Activated CD8-positive, alpha-beta memory T cell treated with anti-CD3 and anti-CD28 coated beads, Interleukin-2, amount 10 ng/mL, durations not matched to agents 7 days and 5 days (primary cell): Measurements from ENCODE around the gene ODF2. TPM values are rescaled to one million over a fixed set of nuclear protein-coding genes. Genes with fewer than 3 reads are reported as not detected.

Source experiments
- ATAC-seq: fragments of 150-1000 bp; cut with Tn5 transposase; one replicate; pipeline ENCODE4 v1.10.0; 2021; ENCODE audit warnings: moderate library complexity
- CTCF ChIA-PET: fragments of 350-600 bp; sonication (Branson Sonifier 250); formaldehyde crosslinking; loops from one replicate; lab custom pipeline; 2021; ENCODE audit warnings: antibody characterized with exemption; lab: Charles Lee
- DNase-seq: peaks from one replicate; pipeline ENCODE4 v3.0.0-alpha.2; 2020
- H3K27ac Mint-ChIP-seq: one replicate; pipeline ENCODE4 v1.8.0; 2021; ENCODE audit warnings: mild to moderate bottlenecking, mixed read lengths
- H3K27me3 Mint-ChIP-seq: one replicate; pipeline ENCODE4 v1.8.0; 2021; ENCODE audit warnings: mixed read lengths
- H3K36me3 Mint-ChIP-seq: one replicate; pipeline ENCODE4 v1.8.0; 2021; ENCODE audit warnings: mild to moderate bottlenecking, mixed read lengths
- H3K4me1 Mint-ChIP-seq: one replicate; pipeline ENCODE4 v1.8.0; 2021; ENCODE audit warnings: mixed read lengths
- H3K4me3 Mint-ChIP-seq: one replicate; pipeline ENCODE4 v1.8.0; 2021; ENCODE audit warnings: mild to moderate bottlenecking, moderate library complexity, mixed read lengths
- H3K9me3 Mint-ChIP-seq: one replicate; pipeline ENCODE4 v1.8.0; 2022; ENCODE audit warnings: low read depth, mixed read lengths
- total RNA-seq, 2 experiments: library from RNA; stranded (reverse); gene quantifications; one replicate each; pipeline ENCODE4 v1.2.3, GENCODE V29; 2021

ODF2 gene
- total RNA-seq, 2 experiments from 2014 or later = 71.8 to 82.7 TPM

DNA sequence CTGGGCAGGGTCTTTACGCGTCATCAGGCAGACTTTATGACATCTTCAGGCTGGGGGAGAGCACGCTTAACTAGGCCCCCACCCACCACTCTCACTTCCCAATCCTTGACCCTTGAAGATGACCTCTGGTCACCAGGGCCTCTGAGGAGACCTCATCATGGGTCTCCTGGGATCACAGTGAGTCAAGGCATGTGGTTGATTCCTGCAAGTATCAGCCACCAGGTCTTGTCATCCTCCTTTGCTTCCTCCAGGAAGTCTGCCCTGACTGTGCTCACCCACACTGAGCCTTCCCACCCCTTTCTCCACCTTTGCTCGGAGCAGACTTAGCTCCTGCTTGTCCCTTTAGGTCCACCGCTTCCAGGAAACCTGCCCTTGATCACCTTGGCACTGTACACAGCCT is 17.3 kb downstream of the ODF2 start:
- DNase-seq = no peak
- H3K4me3 Mint-ChIP-seq = no peak overlapping the region
- H3K36me3 Mint-ChIP-seq = peaks cover 35% of the 10 kb centered on the region
- no peaks in the 10 kb centered on the region for H3K27me3 Mint-ChIP-seq
- no peaks in the 10 kb centered on the region for H3K9me3 Mint-ChIP-seq
- peaks cover 2% of the 10 kb centered on the region for H3K4me1 Mint-ChIP-seq
- CTCF ChIA-PET = no interaction called here
- H3K27ac Mint-ChIP-seq = no peak overlapping the region
- ATAC-seq = no peak

- DNase-seq (no peak), ATAC-seq (no peak)
- Mint-ChIP-seq H3K36me3 (peaks cover 36% of the 10 kb centered on the region), H3K4me1 (no peaks in the 10 kb centered on the region), H3K27me3 (no peaks in the 10 kb centered on the region), H3K4me3 (no peak overlapping the region), H3K27ac (no peak overlapping the region), H3K9me3 (no peaks in the 10 kb centered on the region)
- CTCF ChIA-PET = no interaction called here
Observed at GRCh38 chr9:128475867-128476266, 20.1 kb downstream of the ODF2 start.

DNA sequence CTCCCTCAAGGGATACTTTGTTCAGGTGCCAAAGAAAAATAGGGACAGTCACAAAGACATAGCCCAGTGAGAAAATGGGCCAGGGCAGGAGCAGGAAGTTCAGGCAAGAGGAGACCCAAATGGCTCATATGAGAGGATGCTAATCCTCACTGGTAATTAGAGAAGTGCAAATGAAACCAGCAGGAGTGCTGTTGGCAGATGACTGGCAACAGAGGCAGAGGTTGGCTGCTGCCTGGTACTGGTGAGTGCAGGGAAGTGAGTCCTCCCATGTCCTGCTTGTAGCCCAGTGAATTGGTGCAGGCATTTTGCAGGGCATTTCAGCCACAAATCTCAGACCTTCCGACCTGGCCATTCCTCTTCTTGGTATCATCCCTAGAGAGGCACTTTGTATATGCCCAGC is 23.5 kb downstream of the ODF2 start:
- no peak overlapping the region for H3K4me3 Mint-ChIP-seq
- ATAC-seq (no peak), DNase-seq (no peak)
- H3K27me3 Mint-ChIP-seq = no peaks in the 10 kb centered on the region
- H3K9me3 Mint-ChIP-seq = no peaks in the 10 kb centered on the region
- H3K4me1 Mint-ChIP-seq = no peaks in the 10 kb centered on the region
- CTCF ChIA-PET = interaction anchor here (0.8 kb wide), 1 partner anchor 184 kb away, joined by 4 read pairs; no protein-coding TSS in a partner anchor
- peaks cover 38% of the 10 kb centered on the region for H3K36me3 Mint-ChIP-seq
- no peak overlapping the region for H3K27ac Mint-ChIP-seq

GRCh38 chr9:128481561-128481960 is 25.8 kb downstream of the ODF2 start:
- Mint-ChIP-seq H3K4me1 (no peaks in the 10 kb centered on the region), H3K36me3 (peaks cover 37% of the 10 kb centered on the region), H3K27me3 (no peaks in the 10 kb centered on the region), H3K9me3 (no peaks in the 10 kb centered on the region), H3K27ac (no peak overlapping the region), H3K4me3 (no peak overlapping the region)
- ATAC-seq (no peak), DNase-seq (no peak)
- CTCF ChIA-PET = no interaction called here

DNA sequence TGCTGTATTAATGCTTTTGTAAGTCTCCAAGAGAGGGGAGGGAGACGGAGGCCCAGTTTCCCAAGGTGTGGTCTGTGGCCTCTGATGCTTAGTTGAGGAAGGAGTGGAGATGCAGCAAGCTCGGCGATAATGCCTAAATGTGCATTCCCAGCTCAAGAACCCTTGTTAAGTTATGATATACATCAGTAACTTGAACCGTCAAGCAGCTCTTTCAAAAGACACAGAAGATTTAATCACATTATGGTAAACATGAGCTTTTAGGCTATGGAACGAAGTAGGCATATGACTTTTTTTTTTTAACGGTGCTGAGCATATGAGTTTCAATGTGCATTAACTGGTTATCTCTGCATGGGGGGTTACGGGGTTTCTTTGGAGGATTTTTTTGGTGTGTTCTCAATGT is 26.4 kb downstream of the ODF2 start:
- CTCF ChIA-PET = interaction anchor here (1.0 kb wide), 1 partner anchor 60 kb away, joined by 3 read pairs; no protein-coding TSS in a partner anchor
- H3K9me3 Mint-ChIP-seq = no peaks in the 10 kb centered on the region
- H3K36me3 Mint-ChIP-seq = peaks cover 40% of the 10 kb centered on the region
- ATAC-seq = no peak
- H3K4me3 Mint-ChIP-seq = no peak overlapping the region
- no peak overlapping the region for H3K27ac Mint-ChIP-seq
- no peaks in the 10 kb centered on the region for H3K27me3 Mint-ChIP-seq
- DNase-seq = no peak
- no peaks in the 10 kb centered on the region for H3K4me1 Mint-ChIP-seq

GRCh38 chr9:128484686-128485413 is 29.0 kb downstream of the ODF2 start:
- CTCF ChIA-PET = interaction anchor here (1.2 kb wide), 2 partner anchors 27 to 46 kb away, joined by 3 to 5 read pairs; no protein-coding TSS in a partner anchor
- Mint-ChIP-seq H3K9me3 (no peaks in the 10 kb centered on the region), H3K27ac (no peak overlapping the region)

DNA sequence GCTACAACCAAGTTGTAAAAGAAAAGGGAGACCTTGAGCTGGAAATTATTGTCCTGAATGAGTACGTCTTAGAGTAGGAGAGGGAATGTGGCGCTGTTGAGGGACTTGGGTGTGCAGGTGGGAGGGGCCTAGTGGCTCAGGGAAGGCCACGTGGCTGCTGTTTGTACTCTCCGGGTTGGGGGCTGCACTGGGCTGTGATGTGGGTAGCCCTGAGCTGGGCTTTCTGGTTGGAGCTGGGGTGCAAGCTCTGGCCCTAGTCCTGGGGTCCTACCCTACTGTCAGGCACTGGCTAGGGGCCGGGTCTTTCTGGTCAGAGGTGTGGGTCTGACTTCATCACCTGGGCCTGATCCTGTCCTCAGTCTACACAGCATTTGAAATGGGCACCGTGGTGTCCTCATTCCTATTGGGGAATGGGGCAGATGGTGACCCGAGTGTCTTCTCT is 29.6 kb downstream of the ODF2 start:
- Mint-ChIP-seq H3K27ac (no peak overlapping the region), H3K4me1 (no peaks in the 10 kb centered on the region), H3K27me3 (no peaks in the 10 kb centered on the region), H3K9me3 (no peaks in the 10 kb centered on the region), H3K4me3 (no peak overlapping the region), H3K36me3 (peaks cover 48% of the 10 kb centered on the region)
- DNase-seq (no peak), ATAC-seq (no peak)
- CTCF ChIA-PET = interaction anchor here (0.6 to 1.2 kb wide), 3 partner anchors 26 to 47 kb away, joined by 3 to 5 read pairs (median 3); no protein-coding TSS in a partner anchor

More at GRCh38 chr9:128484686-128485413, 29.0 kb downstream of the ODF2 start:
- ATAC-seq = no peak
- DNase-seq = no peak
- Mint-ChIP-seq H3K36me3 (peaks cover 47% of the 10 kb centered on the region), H3K4me1 (no peaks in the 10 kb centered on the region), H3K27me3 (no peaks in the 10 kb centered on the region), H3K4me3 (no peak overlapping the region)

- Mint-ChIP-seq H3K4me3 (no peak overlapping the region), H3K9me3 (no peaks in the 10 kb centered on the region), H3K4me1 (no peaks in the 10 kb centered on the region), H3K36me3 (peaks cover 51% of the 10 kb centered on the region), H3K27ac (no peak overlapping the region), H3K27me3 (no peaks in the 10 kb centered on the region)
- CTCF ChIA-PET = interaction anchor here (0.6 to 1.2 kb wide), 3 partner anchors 26 to 48 kb away, joined by 3 to 5 read pairs (median 3); no protein-coding TSS in a partner anchor
- no peak for DNase-seq
- ATAC-seq = no peak
Observed at GRCh38 chr9:128486201-128486600, 30.4 kb downstream of the ODF2 start.

DNA sequence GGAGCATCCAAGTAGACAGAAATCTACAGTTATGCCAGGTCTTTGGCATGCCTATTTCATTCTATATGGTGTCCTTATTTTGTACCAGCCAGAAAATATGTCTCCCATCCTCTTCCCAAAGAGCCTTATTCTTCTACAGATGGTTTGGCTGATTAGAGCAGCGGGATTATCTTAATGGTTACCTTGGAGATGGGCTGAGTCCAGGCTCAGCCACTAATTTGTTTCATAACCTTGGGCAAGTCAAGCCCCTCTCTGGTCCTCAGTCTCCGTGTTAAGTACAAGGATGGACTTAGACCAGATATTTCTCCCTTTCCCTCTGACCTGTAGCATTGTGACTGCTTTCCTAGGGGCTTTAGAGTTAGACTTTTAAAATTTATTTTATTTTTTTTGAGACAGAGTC is 37.6 kb downstream of the ODF2 start:
- peaks cover 39% of the 10 kb centered on the region for H3K36me3 Mint-ChIP-seq
- H3K4me3 Mint-ChIP-seq = no peak overlapping the region
- no peaks in the 10 kb centered on the region for H3K27me3 Mint-ChIP-seq
- H3K27ac Mint-ChIP-seq = no peak overlapping the region
- CTCF ChIA-PET = no interaction called here
- no peaks in the 10 kb centered on the region for H3K9me3 Mint-ChIP-seq
- no peaks in the 10 kb centered on the region for H3K4me1 Mint-ChIP-seq
- no peak for DNase-seq
- no peak for ATAC-seq

DNA sequence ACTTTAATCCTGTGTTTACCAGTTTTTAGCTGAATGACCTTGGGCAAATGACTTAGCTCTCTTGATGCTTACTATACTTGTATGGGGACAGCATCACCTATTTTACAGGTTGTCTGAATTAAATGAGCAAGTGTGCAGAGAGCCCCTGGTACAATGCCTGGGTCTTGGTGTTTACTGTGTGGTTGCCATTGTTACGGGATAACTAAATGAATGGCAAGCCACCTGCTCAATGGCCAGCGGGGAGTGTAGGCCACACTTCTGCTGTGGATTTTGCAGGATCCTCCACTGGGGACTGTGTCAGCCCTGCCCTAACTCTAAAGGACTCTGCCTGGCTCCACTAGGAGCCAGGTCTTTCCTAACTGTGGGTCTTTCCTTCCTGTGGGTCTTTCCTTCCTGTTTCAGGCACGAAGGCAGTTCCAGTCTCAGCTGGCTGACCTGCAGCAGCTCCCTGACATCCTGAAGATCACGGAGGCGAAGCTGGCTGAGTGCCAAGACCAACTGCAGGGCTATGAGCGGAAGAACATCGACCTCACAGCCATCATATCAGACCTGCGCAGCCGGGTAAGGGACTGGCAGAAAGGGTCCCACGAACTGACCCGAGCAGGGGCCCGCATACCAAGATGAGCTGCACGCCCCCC is 38.4 kb downstream of the ODF2 start:
- Mint-ChIP-seq H3K4me3 (no peak overlapping the region), H3K27ac (no peak overlapping the region), H3K4me1 (no peaks in the 10 kb centered on the region), H3K27me3 (no peaks in the 10 kb centered on the region), H3K9me3 (no peaks in the 10 kb centered on the region), H3K36me3 (peaks cover 40% of the 10 kb centered on the region)
- ATAC-seq (no peak), DNase-seq (no peak)
- CTCF ChIA-PET = interaction anchor here (1.8 kb wide), 1 partner anchor 56 kb away, joined by 5 read pairs; no protein-coding TSS in a partner anchor

DNA sequence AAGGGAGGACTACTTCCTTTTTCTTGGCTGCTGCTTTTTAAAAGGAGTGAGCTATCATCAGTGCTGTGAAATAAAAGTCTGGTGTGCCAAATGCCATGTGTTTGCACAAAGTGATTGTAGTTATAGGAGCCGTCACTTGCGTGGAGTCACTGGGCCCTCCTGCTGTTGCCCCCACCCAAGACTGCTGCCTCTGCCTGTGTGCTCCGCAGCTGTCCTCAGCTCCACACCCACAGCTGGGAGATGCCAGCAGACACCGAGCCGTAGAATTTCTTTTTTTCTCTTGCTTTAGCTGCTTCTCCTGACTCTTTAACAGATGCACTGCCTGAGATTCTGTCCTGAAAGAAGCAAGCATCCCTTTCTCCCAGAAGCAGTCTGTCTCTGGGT is 38.9 kb downstream of the ODF2 start:
- DNase-seq (no peak), ATAC-seq (no peak)
- Mint-ChIP-seq H3K4me3 (no peak overlapping the region), H3K9me3 (no peaks in the 10 kb centered on the region), H3K4me1 (no peaks in the 10 kb centered on the region), H3K36me3 (peaks cover 37% of the 10 kb centered on the region), H3K27me3 (no peaks in the 10 kb centered on the region), H3K27ac (no peak overlapping the region)
- CTCF ChIA-PET = interaction anchor here (1.8 kb wide), 1 partner anchor 56 kb away, joined by 5 read pairs; no protein-coding TSS in a partner anchor

- no peaks in the 10 kb centered on the region for H3K27me3 Mint-ChIP-seq
- peaks cover 36% of the 10 kb centered on the region for H3K36me3 Mint-ChIP-seq
- H3K27ac Mint-ChIP-seq = peak overlapping the region; percentile 48
- no peaks in the 10 kb centered on the region for H3K9me3 Mint-ChIP-seq
- ATAC-seq (no peak), DNase-seq (no peak)
- H3K4me1 Mint-ChIP-seq = no peaks in the 10 kb centered on the region
- CTCF ChIA-PET = interaction anchor here (1.8 kb wide), 1 partner anchor 57 kb away, joined by 5 read pairs; no protein-coding TSS in a partner anchor
- H3K4me3 Mint-ChIP-seq = no peak overlapping the region
Observed at GRCh38 chr9:128495296-128495695, 39.5 kb downstream of the ODF2 start.

DNA sequence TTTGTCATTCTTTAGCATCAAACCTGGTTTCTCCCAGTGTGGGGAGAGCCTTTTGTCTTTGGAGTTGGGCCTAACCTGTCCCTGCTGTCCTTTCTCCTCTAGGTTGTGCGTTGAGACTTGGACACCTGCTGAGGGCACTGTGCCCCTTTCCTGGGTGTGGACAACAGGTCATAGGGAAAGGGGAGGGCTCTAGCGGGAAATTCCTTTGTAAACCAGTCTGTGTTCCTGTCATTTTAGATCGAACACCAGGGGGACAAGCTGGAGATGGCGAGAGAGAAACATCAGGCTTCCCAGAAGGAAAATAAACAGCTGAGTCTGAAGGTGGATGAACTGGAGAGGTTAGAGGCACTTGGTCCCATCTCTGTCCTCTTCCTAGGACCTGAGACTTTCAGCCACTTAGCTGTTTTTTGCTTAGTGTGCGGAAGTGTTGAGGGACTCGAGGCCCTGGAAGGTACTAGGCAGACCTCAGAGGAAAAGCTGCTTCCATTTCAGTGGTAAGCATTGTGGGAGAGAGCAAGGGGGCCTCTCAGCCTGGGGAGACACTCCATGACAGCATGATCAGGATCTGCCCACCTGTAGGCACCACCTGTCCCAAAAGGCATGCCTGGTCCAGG is 40.1 kb downstream of the ODF2 start:
- no peak overlapping the region for H3K4me3 Mint-ChIP-seq
- DNase-seq (no peak), ATAC-seq (no peak)
- no peaks in the 10 kb centered on the region for H3K27me3 Mint-ChIP-seq
- no peaks in the 10 kb centered on the region for H3K9me3 Mint-ChIP-seq
- H3K4me1 Mint-ChIP-seq = no peaks in the 10 kb centered on the region
- CTCF ChIA-PET = interaction anchor here (1.3 to 2.1 kb wide), 3 partner anchors 57 kb away, joined by 3 to 6 read pairs (median 5); partner anchors contain the start of gene SPTAN1
- H3K27ac Mint-ChIP-seq = peak overlapping the region; percentile 48
- H3K36me3 Mint-ChIP-seq = peaks cover 35% of the 10 kb centered on the region
